GM21526 (cell line): ENCODE measurements around the gene ZNF324.
"Not testable (repeated sequence)": the region's sequence is repeated elsewhere in the genome, so short reads cannot be mapped to it uniquely, and the experiment has no call there.

Source experiments
- ATAC-seq: cut with Tn5 transposase; IDR thresholded peaks from one replicate; pipeline ENCODE4 v1.9.1; 2021; ENCODE audit warnings: moderate library complexity; ENCODE audit not compliant: unreplicated experiment, low FRiP score

ZNF324 gene

GRCh38 chr19:58466760-58467589 is at the start of gene ZNF324:
Gene ZNF324, plus strand, starts transcription at chr19:58467080. Its CDS starts 2,106 bp downstream, at chr19:58469186.
- peak; percentile 69 for ATAC-seq

GRCh38 chr19:58428617-58429016 is 38.3 kb upstream of the ZNF324 start:
- ATAC-seq, result no peak

GRCh38 chr19:58429745-58430144 is 37.1 kb upstream of the ZNF324 start:
- ATAC-seq, result no peak

- no peak for ATAC-seq
These were observed 32.7 kb upstream of the ZNF324 start for GRCh38 chr19:58434217-58434616.

- ATAC-seq, result peak; percentile 85
These were observed 27.0 kb upstream of the ZNF324 start, which contains the start of gene ZNF132 for GRCh38 chr19:58439576-58440554. Gene ZNF132, minus strand, starts transcription at chr19:58440153. Its CDS starts 332 bp downstream, at chr19:58439821.

GRCh38 chr19:58440556-58440955 is 26.3 kb upstream of the ZNF324 start:
- ATAC-seq, result no peak

GRCh38 chr19:58442986-58443385 is 23.9 kb upstream of the ZNF324 start:
- not testable (repeated sequence) for ATAC-seq

GRCh38 chr19:58448860-58449259 is 18.0 kb upstream of the ZNF324 start:
- not testable (repeated sequence) for ATAC-seq

GRCh38 chr19:58449980-58450379 is 16.9 kb upstream of the ZNF324 start:
- ATAC-seq, result not testable (repeated sequence)

GRCh38 chr19:58450856-58451357 is 16.0 kb upstream of the ZNF324 start:
- peak; percentile 3 for ATAC-seq

- ATAC-seq, result peak; percentile 90
These were observed 15.3 kb upstream of the ZNF324 start, which contains the start of gene ZNF324B for GRCh38 chr19:58451358-58452101. Gene ZNF324B, plus strand, starts transcription at chr19:58451622. Its CDS starts 2,080 bp downstream, at chr19:58453702.

- no peak for ATAC-seq
These were observed 13.1 kb upstream of the ZNF324 start for GRCh38 chr19:58453743-58454142.

- no peak for ATAC-seq
These were observed 11.6 kb upstream of the ZNF324 start for GRCh38 chr19:58455306-58455705.

- no peak for ATAC-seq
These were observed 10.8 kb upstream of the ZNF324 start for GRCh38 chr19:58456111-58456510.

- no peak for ATAC-seq
These were observed 6.8 kb upstream of the ZNF324 start for GRCh38 chr19:58460039-58460438.

GRCh38 chr19:58466089-58466759 is 656 bp upstream of the ZNF324 start:
- no peak for ATAC-seq

GRCh38 chr19:58468216-58468839 is 1.4 kb downstream of the ZNF324 start:
- ATAC-seq, result no peak

GRCh38 chr19:58469241-58470013 is 2.5 kb downstream of the ZNF324 start:
- ATAC-seq, result no peak
